Measurements from ENCODE around the gene ADAM12.

The ADAM12 gene

DNA sequence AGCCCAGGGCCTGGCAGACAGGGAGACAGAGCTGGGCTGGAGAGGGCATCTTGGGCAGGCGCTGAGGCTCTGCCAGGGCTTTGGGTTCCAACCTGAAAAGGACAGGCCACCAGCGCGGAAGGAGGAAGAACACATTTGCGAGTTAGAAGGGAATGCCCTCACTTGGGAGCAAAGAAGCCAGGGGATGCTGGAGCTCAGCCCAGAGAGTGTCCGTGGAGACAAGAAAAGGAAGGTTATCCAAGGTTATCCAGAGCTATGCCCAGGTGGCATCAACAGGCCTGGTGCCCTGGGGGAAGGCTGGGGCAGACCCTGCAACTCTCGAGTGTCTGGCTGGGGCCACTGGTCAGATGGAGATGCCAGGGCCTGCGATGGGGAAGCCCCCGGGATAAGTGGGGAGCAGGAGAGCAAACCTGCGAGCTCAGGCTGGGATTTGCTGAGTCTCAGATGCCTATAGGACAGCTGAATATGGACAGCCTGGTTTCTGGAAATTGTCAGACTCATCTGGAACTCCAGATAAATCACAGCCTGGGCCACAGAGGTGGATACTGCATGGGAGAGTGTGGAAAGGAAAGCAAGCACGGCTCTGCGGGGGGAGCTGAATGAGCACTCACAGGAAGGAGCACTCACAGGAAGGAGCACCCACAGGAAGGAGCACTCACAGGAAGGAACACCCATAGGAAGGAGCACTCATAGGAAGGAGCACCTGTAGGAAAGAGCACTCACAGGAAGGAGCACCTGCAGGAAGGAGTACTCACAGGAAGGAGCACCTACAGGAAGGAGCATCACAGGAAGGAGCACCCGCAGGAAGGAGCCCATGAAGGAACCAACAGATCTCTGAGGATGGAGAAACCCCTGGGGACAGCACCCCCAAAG is 152.1 kb downstream of the ADAM12 start:
- no peak for TF ChIP-seq SPI1 (IDR thresholded peaks at IDR 0.05; ENCODE audit: low read depth, low read length)
- TF ChIP-seq PAX5 (IDR thresholded peaks at IDR 0.05; ENCODE audit: insufficient read depth, low read length, severe bottlenecking) = no peak
- no peak for DNase-seq (ENCODE audit: insufficient read length, low spot score)
- FAIRE-seq = no peak

DNA sequence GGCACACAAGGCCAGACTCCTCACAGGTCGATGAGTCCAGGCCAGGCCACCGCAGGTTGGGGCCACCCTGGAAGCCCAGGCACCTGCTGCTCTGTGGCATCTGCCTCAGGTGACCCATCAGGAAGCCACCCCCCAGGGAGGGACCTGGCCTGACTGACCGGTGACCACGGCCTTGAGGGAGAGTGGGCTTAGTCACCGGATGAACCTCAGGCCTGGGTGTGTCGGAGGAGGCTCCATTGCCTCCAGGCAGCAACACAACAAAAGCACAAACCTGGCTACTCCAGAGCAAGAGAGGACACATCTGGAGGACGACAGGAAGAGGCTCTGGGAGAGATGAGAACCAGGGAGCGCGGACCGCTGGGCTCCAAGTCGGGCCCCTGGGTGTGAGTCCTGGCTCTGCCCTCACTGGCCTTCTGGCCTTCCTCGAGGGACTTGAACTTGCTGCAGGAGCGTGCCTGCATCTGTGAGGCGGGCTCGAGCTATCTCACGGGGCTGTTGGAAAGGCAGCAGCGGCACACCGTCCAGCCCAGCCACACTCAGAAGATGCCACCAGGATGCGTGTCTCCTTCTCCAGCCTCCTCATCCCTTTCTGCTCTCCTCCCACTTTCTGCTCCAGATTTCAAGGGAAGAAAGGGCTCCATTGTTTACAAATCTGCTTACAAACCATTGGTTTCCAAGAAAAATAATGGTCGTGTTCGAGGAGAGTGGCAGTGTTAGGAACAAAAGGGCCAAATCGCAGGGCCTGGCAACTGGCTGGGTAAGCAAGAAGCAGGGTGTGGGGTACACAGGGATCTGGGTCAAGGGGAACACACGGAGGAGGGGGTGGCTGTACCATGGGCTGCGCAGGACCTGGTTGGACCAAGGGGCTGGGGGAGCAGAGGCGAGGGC is 152.9 kb downstream of the ADAM12 start:
- DNase-seq (ENCODE audit: insufficient read length, low spot score) (no peak), FAIRE-seq (no peak)
- TF ChIP-seq PAX5 (IDR thresholded peaks at IDR 0.05; ENCODE audit: insufficient read depth, low read length, severe bottlenecking) = no peak
- no peak for TF ChIP-seq POLR2A (IDR thresholded peaks at IDR 0.05; ENCODE audit: low read depth, low read length)
- TF ChIP-seq POU2F2 (IDR thresholded peaks at IDR 0.05; ENCODE audit: low read depth, low read length) = no peak
- TF ChIP-seq SPI1 (IDR thresholded peaks at IDR 0.05; ENCODE audit: low read depth, low read length) = no peak
- no peak for TF ChIP-seq POLR2AphosphoS5 (IDR thresholded peaks at IDR 0.05; ENCODE audit: low read depth, low read length)
- TF ChIP-seq TAF1 (IDR thresholded peaks at IDR 0.05; ENCODE audit: low read depth, low read length) = no peak

DNA sequence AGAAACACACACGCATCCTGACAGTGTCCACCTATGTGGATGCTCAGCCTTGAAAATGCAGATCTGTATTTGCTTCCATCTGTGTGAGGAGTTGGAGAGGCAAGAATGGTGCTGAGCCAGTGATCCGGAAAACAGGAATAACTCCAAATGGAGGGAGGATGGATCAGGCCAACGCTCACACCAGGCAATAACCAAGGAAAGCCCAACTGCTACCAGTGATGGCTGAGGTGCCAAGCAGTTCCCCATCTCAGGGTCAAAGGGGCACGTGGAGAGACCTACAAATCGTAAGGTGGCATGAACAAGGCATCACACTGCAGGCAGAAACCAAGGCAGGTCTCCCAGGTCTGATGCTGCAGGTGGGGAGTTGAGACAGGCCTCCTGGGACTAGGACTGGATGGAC is 153.6 kb downstream of the ADAM12 start:
- FAIRE-seq (no peak), DNase-seq (ENCODE audit: insufficient read length, low spot score) (no peak)
- TF ChIP-seq TAF1 (IDR thresholded peaks at IDR 0.05; ENCODE audit: low read depth, low read length) = no peak
- no peak for TF ChIP-seq SPI1 (IDR thresholded peaks at IDR 0.05; ENCODE audit: low read depth, low read length)
- TF ChIP-seq POU2F2 (IDR thresholded peaks at IDR 0.05; ENCODE audit: low read depth, low read length) = no peak
- TF ChIP-seq PAX5 (IDR thresholded peaks at IDR 0.05; ENCODE audit: insufficient read depth, low read length, severe bottlenecking) = no peak
- TF ChIP-seq POLR2AphosphoS5 (IDR thresholded peaks at IDR 0.05; ENCODE audit: low read depth, low read length) = no peak
- no peak for TF ChIP-seq POLR2A (IDR thresholded peaks at IDR 0.05; ENCODE audit: low read depth, low read length)

DNA sequence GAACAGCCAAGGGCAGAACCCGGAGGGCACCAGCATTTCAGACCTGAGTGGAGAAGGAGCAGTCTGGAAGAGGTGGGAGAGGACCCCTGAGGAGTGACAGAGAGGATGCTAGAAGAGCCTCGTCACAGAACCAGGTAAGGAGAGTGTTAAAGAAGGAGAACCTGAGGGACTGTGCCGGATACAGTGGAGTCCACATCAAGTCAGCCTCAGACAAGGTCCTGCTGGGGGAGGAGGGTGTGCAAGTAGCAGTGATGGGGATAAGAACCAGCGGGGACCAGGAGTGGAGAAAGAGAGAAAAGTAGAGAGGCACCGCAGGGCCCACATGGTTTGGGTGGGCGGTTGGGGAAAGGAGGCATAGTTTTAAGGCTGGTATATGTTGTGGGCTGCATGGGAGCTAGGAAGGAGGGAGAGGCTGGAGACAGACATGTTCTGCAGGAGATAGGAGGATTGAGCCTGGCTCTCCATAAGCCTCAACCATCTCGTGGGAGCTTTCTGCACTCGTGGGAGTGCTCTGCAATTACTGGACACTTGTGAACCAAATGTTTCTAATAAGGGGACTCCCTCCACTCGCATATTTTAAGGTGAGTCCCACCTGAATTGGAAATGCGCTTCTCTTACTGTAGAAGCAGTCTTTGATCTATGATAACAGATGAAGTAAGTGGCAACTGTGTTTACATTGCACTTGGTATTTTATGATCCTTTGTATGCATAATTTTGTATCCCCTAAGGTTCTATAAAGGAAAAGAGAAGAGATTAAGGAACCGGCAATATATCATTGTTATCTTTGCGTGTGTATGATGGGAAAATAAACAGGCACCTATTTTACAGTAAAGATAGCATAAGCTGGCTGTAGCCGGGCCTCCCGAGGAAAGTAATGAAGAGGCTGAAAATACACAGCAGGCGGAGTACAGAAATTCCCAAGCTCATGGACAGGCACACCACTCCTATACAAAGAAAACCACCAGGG is 154.8 kb downstream of the ADAM12 start:
- DNase-seq (ENCODE audit: insufficient read length, low spot score) = no peak
- no peak for FAIRE-seq
- TF ChIP-seq POU2F2 (IDR thresholded peaks at IDR 0.05; ENCODE audit: low read depth, low read length) (no peak), PAX5 (IDR thresholded peaks at IDR 0.05; ENCODE audit: insufficient read depth, low read length, severe bottlenecking) (no peak), TAF1 (IDR thresholded peaks at IDR 0.05; ENCODE audit: low read depth, low read length) (no peak), SPI1 (IDR thresholded peaks at IDR 0.05; ENCODE audit: low read depth, low read length) (no peak), POLR2AphosphoS5 (IDR thresholded peaks at IDR 0.05; ENCODE audit: low read depth, low read length) (no peak), POLR2A (IDR thresholded peaks at IDR 0.05; ENCODE audit: low read depth, low read length) (no peak)

DNA sequence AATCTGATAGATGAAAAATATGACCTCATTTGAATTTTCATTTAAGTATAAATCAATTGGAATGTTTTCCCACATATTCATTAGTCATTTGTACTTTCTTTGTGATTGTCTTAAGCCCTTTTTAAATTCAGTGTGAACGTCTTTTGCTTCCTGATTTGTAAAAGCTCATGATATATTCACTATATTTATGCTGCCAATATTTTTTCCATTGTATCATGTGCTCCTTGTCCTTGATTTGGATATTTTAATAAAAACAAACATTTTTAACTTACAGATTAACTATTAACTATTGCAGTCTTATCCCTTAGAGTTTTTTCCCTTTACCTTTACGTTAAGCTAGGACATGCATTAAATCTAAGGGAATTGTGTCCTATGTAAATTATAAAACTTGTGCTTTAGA is 157.7 kb downstream of the ADAM12 start:
- TF ChIP-seq POLR2AphosphoS5 (IDR thresholded peaks at IDR 0.05; ENCODE audit: low read depth, low read length) (no peak), TAF1 (IDR thresholded peaks at IDR 0.05; ENCODE audit: low read depth, low read length) (no peak), PAX5 (IDR thresholded peaks at IDR 0.05; ENCODE audit: insufficient read depth, low read length, severe bottlenecking) (no peak), SPI1 (IDR thresholded peaks at IDR 0.05; ENCODE audit: low read depth, low read length) (no peak), POLR2A (IDR thresholded peaks at IDR 0.05; ENCODE audit: low read depth, low read length) (no peak), POU2F2 (IDR thresholded peaks at IDR 0.05; ENCODE audit: low read depth, low read length) (no peak)
- FAIRE-seq = no peak
- DNase-seq (ENCODE audit: insufficient read length, low spot score) = no peak

DNA sequence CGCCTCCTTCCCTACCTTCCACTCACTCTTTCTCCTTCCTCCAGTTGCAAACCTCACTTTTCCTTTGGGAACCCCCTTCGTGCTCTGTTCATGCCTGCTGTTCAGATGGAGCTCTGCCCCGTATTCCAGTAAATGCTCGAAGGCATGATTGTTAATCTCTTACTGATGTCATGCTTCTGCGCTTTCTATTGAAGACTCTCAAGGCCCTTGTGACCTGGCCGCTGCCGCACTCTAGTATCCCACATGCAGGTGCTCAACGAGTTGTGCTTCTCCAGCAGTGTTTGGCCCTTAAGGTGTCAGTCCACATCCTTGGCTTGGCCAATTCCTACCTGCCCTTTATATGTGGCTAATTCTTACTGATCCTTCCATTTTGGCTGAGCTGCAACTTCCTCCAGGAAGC is 158.6 kb downstream of the ADAM12 start:
- FAIRE-seq (no peak), DNase-seq (ENCODE audit: insufficient read length, low spot score) (no peak)
- TF ChIP-seq TAF1 (IDR thresholded peaks at IDR 0.05; ENCODE audit: low read depth, low read length) (no peak), POLR2AphosphoS5 (IDR thresholded peaks at IDR 0.05; ENCODE audit: low read depth, low read length) (no peak), POU2F2 (IDR thresholded peaks at IDR 0.05; ENCODE audit: low read depth, low read length) (no peak), POLR2A (IDR thresholded peaks at IDR 0.05; ENCODE audit: low read depth, low read length) (no peak), PAX5 (IDR thresholded peaks at IDR 0.05; ENCODE audit: insufficient read depth, low read length, severe bottlenecking) (no peak), SPI1 (IDR thresholded peaks at IDR 0.05; ENCODE audit: low read depth, low read length) (no peak)

DNA sequence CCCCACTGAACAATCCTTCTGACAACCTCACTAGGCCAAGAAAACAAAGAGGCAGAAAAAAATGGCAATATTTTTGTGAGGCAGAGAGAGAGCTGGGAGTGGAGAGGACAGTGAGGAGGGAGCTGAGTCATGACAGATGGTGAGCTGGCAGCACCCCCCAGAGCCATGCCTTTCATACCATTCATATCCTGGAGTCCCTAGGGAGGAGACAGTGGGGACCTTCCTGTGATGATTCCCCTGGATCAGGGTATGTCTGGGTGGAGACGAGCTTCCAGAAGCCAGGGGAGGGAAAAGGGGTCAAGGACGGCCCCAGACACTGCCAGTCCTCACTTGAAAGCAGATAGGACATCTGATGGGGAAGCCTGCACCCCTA is 160.5 kb downstream of the ADAM12 start:
- no peak for FAIRE-seq

DNA sequence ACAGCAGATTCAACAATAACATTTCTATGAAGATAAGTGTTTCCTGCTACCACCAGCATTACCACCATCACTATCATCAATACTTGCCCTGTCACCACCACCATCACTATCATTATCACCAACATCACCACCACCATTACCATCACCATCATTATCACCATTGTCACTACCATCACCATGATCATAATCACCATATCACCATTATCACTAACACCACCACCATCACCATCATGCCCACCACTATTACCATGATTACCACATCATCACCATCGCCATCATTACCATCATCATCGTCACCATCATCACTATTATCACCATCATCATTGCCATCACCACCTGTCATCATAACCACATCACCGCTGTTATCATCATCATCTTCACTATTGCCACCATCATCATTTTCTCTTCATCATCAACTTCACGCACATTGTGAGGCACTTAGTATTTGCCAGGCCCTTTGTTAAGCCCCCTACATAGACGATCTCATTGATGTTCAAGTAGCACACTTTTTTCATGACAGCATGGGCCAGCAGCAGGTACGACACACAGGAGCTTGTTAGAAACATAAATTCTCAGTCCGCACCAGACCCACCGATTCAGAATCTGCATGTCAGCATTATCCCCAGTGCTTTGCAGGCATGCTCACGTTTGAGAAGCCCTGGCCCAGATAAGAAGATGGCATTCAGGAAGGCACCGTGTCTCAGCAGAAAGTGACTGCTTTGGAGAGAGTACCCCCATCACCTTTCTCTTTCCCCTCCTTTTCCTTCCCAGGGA is 161.1 kb downstream of the ADAM12 start:
- TF ChIP-seq POU2F2 (IDR thresholded peaks at IDR 0.05; ENCODE audit: low read depth, low read length) (no peak), POLR2AphosphoS5 (IDR thresholded peaks at IDR 0.05; ENCODE audit: low read depth, low read length) (no peak), POLR2A (IDR thresholded peaks at IDR 0.05; ENCODE audit: low read depth, low read length) (no peak), SPI1 (IDR thresholded peaks at IDR 0.05; ENCODE audit: low read depth, low read length) (no peak), TAF1 (IDR thresholded peaks at IDR 0.05; ENCODE audit: low read depth, low read length) (no peak), PAX5 (IDR thresholded peaks at IDR 0.05; ENCODE audit: insufficient read depth, low read length, severe bottlenecking) (no peak)
- DNase-seq (ENCODE audit: insufficient read length, low spot score) = no peak
- peak; percentile 48 for FAIRE-seq

More for the DNA sequence above, 160.5 kb downstream of the ADAM12 start:
- DNase-seq (ENCODE audit: insufficient read length, low spot score) = no peak
- no peak for TF ChIP-seq POLR2AphosphoS5 (IDR thresholded peaks at IDR 0.05; ENCODE audit: low read depth, low read length)
- no peak for TF ChIP-seq PAX5 (IDR thresholded peaks at IDR 0.05; ENCODE audit: insufficient read depth, low read length, severe bottlenecking)
- TF ChIP-seq TAF1 (IDR thresholded peaks at IDR 0.05; ENCODE audit: low read depth, low read length) = no peak
- TF ChIP-seq POLR2A (IDR thresholded peaks at IDR 0.05; ENCODE audit: low read depth, low read length) = no peak
- TF ChIP-seq POU2F2 (IDR thresholded peaks at IDR 0.05; ENCODE audit: low read depth, low read length) = no peak
- no peak for TF ChIP-seq SPI1 (IDR thresholded peaks at IDR 0.05; ENCODE audit: low read depth, low read length)

Measured in GM12891 (cell line).